ENCODE measurements around the gene CTNNA3.

Gene CTNNA3

GRCh38 chr10:66671562-66671961 is 1024.4 kb downstream of the CTNNA3 start:
- Histone ChIP-seq H3K27ac (ENCODE audit: insufficient read depth in 1 of 2, low read depth in 1 of 2, low read length in 2 of 2, poor library complexity in 1 of 2, severe bottlenecking in 2 of 2) (no peak overlapping the region), H3K9me3 (ENCODE audit: control extremely low read depth in 1 of 5, control insufficient read depth in 4 of 5, insufficient read depth in 2 of 5, low read depth in 1 of 5, low read length in 4 of 5) (no peaks in the 10 kb centered on the region), H3K36me3 (ENCODE audit: control insufficient read depth in 4 of 4, insufficient read depth in 4 of 4, low read length in 3 of 4) (no peaks in the 10 kb centered on the region), H3K4me3 (ENCODE audit: control insufficient read depth in 1 of 7, extremely low read depth in 1 of 7, insufficient read depth in 4 of 7, low read depth in 2 of 7, low read length in 6 of 7) (no peak overlapping the region), H3K27me3 (replicated peaks in 2 of 5; ENCODE audit: control insufficient read depth in 4 of 5, insufficient read depth in 5 of 5, low read length in 4 of 5) (no peaks in the 10 kb centered on the region), H3K4me1 (ENCODE audit: control extremely low read depth in 1 of 4, control insufficient read depth in 4 of 4, insufficient read depth in 4 of 4, low read length in 3 of 4) (no peaks in the 10 kb centered on the region)
- CTCF ChIA-PET: no interaction called here
- POLR2A ChIA-PET: no interaction called here
- no CpG with 5 or more reads among the region's 1 CpG for WGBS (ENCODE audit: insufficient coverage)
- no peak for DNase-seq

- no peak overlapping the region for H3K27ac ChIP-seq (ENCODE audit: insufficient read depth in 1 of 2, low read depth in 1 of 2, low read length in 2 of 2, poor library complexity in 1 of 2, severe bottlenecking in 2 of 2)
- no CpG with 5 or more reads among the region's 1 CpG for WGBS (ENCODE audit: insufficient coverage)
Observed at GRCh38 chr10:66671064-66671463, 1024.9 kb downstream of the CTNNA3 start.

GRCh38 chr10:66656499-66656898 is 1039.5 kb downstream of the CTNNA3 start:
- POLR2A ChIA-PET: no interaction called here
- DNase-seq: no peak
- CTCF ChIA-PET: no interaction called here
- no peaks in the 10 kb centered on the region for H3K4me1 ChIP-seq (ENCODE audit: control extremely low read depth in 1 of 4, control insufficient read depth in 4 of 4, insufficient read depth in 4 of 4, low read length in 3 of 4)
- no peak overlapping the region for H3K27ac ChIP-seq (ENCODE audit: insufficient read depth in 1 of 2, low read depth in 1 of 2, low read length in 2 of 2, poor library complexity in 1 of 2, severe bottlenecking in 2 of 2)
- H3K36me3 ChIP-seq (ENCODE audit: control insufficient read depth in 4 of 4, insufficient read depth in 4 of 4, low read length in 3 of 4): no peaks in the 10 kb centered on the region
- peaks cover 0 to 4% (median 2%) of the 10 kb centered on the region in 5 experiments for H3K9me3 ChIP-seq (ENCODE audit: control extremely low read depth in 1 of 5, control insufficient read depth in 4 of 5, insufficient read depth in 2 of 5, low read depth in 1 of 5, low read length in 4 of 5)
- no peak overlapping the region for H3K4me3 ChIP-seq (ENCODE audit: control insufficient read depth in 1 of 7, extremely low read depth in 1 of 7, insufficient read depth in 4 of 7, low read depth in 2 of 7, low read length in 6 of 7)
- no peaks in the 10 kb centered on the region for H3K27me3 ChIP-seq (replicated peaks in 2 of 5; ENCODE audit: control insufficient read depth in 4 of 5, insufficient read depth in 5 of 5, low read length in 4 of 5)

More at GRCh38 chr10:66671064-66671463, 1024.9 kb downstream of the CTNNA3 start:
- POLR2A ChIA-PET: no interaction called here
- H3K27me3 ChIP-seq (replicated peaks in 2 of 5; ENCODE audit: control insufficient read depth in 4 of 5, insufficient read depth in 5 of 5, low read length in 4 of 5): no peaks in the 10 kb centered on the region
- DNase-seq: no peak
- H3K9me3 ChIP-seq (ENCODE audit: control extremely low read depth in 1 of 5, control insufficient read depth in 4 of 5, insufficient read depth in 2 of 5, low read depth in 1 of 5, low read length in 4 of 5): no peaks in the 10 kb centered on the region
- CTCF ChIA-PET: no interaction called here
- no peaks in the 10 kb centered on the region for H3K4me1 ChIP-seq (ENCODE audit: control extremely low read depth in 1 of 4, control insufficient read depth in 4 of 4, insufficient read depth in 4 of 4, low read length in 3 of 4)
- H3K36me3 ChIP-seq (ENCODE audit: control insufficient read depth in 4 of 4, insufficient read depth in 4 of 4, low read length in 3 of 4): no peaks in the 10 kb centered on the region
- H3K4me3 ChIP-seq (ENCODE audit: control insufficient read depth in 1 of 7, extremely low read depth in 1 of 7, insufficient read depth in 4 of 7, low read depth in 2 of 7, low read length in 6 of 7): no peak overlapping the region

- WGBS (ENCODE audit: insufficient coverage): no CpG with 5 or more reads among the region's 1 CpG
- CTCF ChIA-PET: no interaction called here
Observed at GRCh38 chr10:66654861-66655260, 1041.1 kb downstream of the CTNNA3 start.

GRCh38 chr10:66651308-66652082 is 1044.5 kb downstream of the CTNNA3 start:
- H3K27ac ChIP-seq (ENCODE audit: insufficient read depth in 1 of 2, low read depth in 1 of 2, low read length in 2 of 2, poor library complexity in 1 of 2, severe bottlenecking in 2 of 2): no peak overlapping the region
- POLR2A ChIA-PET: no interaction called here
- H3K9me3 ChIP-seq (ENCODE audit: control extremely low read depth in 1 of 5, control insufficient read depth in 4 of 5, insufficient read depth in 2 of 5, low read depth in 1 of 5, low read length in 4 of 5): peaks cover 0 to 7% (median 4%) of the 10 kb centered on the region in 5 experiments
- H3K4me3 ChIP-seq (ENCODE audit: control insufficient read depth in 1 of 7, extremely low read depth in 1 of 7, insufficient read depth in 4 of 7, low read depth in 2 of 7, low read length in 6 of 7): no peak overlapping the region
- no peaks in the 10 kb centered on the region for H3K4me1 ChIP-seq (ENCODE audit: control extremely low read depth in 1 of 4, control insufficient read depth in 4 of 4, insufficient read depth in 4 of 4, low read length in 3 of 4)
- H3K36me3 ChIP-seq (ENCODE audit: control insufficient read depth in 4 of 4, insufficient read depth in 4 of 4, low read length in 3 of 4): no peaks in the 10 kb centered on the region
- 81% methylated on average over 18 of the region's 30 CpGs for WGBS (ENCODE audit: insufficient coverage)
- H3K27me3 ChIP-seq (replicated peaks in 2 of 5; ENCODE audit: control insufficient read depth in 4 of 5, insufficient read depth in 5 of 5, low read length in 4 of 5): no peaks in the 10 kb centered on the region
- no peak for DNase-seq
- CTCF ChIA-PET: no interaction called here

More at GRCh38 chr10:66654861-66655260, 1041.1 kb downstream of the CTNNA3 start:
- POLR2A ChIA-PET: no interaction called here
- H3K36me3 ChIP-seq (ENCODE audit: control insufficient read depth in 4 of 4, insufficient read depth in 4 of 4, low read length in 3 of 4): no peaks in the 10 kb centered on the region
- H3K4me3 ChIP-seq (ENCODE audit: control insufficient read depth in 1 of 7, extremely low read depth in 1 of 7, insufficient read depth in 4 of 7, low read depth in 2 of 7, low read length in 6 of 7): no peak overlapping the region
- no peak overlapping the region for H3K27ac ChIP-seq (ENCODE audit: insufficient read depth in 1 of 2, low read depth in 1 of 2, low read length in 2 of 2, poor library complexity in 1 of 2, severe bottlenecking in 2 of 2)
- DNase-seq: no peak
- peaks cover 0 to 4% (median 2%) of the 10 kb centered on the region in 5 experiments for H3K9me3 ChIP-seq (ENCODE audit: control extremely low read depth in 1 of 5, control insufficient read depth in 4 of 5, insufficient read depth in 2 of 5, low read depth in 1 of 5, low read length in 4 of 5)
- H3K4me1 ChIP-seq (ENCODE audit: control extremely low read depth in 1 of 4, control insufficient read depth in 4 of 4, insufficient read depth in 4 of 4, low read length in 3 of 4): no peaks in the 10 kb centered on the region
- H3K27me3 ChIP-seq (replicated peaks in 2 of 5; ENCODE audit: control insufficient read depth in 4 of 5, insufficient read depth in 5 of 5, low read length in 4 of 5): no peaks in the 10 kb centered on the region

- H3K27ac ChIP-seq (ENCODE audit: insufficient read depth in 1 of 2, low read depth in 1 of 2, low read length in 2 of 2, poor library complexity in 1 of 2, severe bottlenecking in 2 of 2): no peak overlapping the region
- CTCF ChIA-PET: no interaction called here
- no peaks in the 10 kb centered on the region for H3K27me3 ChIP-seq (replicated peaks in 2 of 5; ENCODE audit: control insufficient read depth in 4 of 5, insufficient read depth in 5 of 5, low read length in 4 of 5)
- peaks cover 0 to 7% (median 4%) of the 10 kb centered on the region in 5 experiments for H3K9me3 ChIP-seq (ENCODE audit: control extremely low read depth in 1 of 5, control insufficient read depth in 4 of 5, insufficient read depth in 2 of 5, low read depth in 1 of 5, low read length in 4 of 5)
- 92% methylated on average over 3 of the region's 3 CpGs for WGBS (ENCODE audit: insufficient coverage)
- H3K4me1 ChIP-seq (ENCODE audit: control extremely low read depth in 1 of 4, control insufficient read depth in 4 of 4, insufficient read depth in 4 of 4, low read length in 3 of 4): no peaks in the 10 kb centered on the region
- POLR2A ChIA-PET: no interaction called here
- no peak overlapping the region for H3K4me3 ChIP-seq (ENCODE audit: control insufficient read depth in 1 of 7, extremely low read depth in 1 of 7, insufficient read depth in 4 of 7, low read depth in 2 of 7, low read length in 6 of 7)
- H3K36me3 ChIP-seq (ENCODE audit: control insufficient read depth in 4 of 4, insufficient read depth in 4 of 4, low read length in 3 of 4): no peaks in the 10 kb centered on the region
- no peak for DNase-seq
Observed at GRCh38 chr10:66649626-66650025, 1046.4 kb downstream of the CTNNA3 start.

GRCh38 chr10:66642217-66642616 is 1053.8 kb downstream of the CTNNA3 start:
- H3K36me3 ChIP-seq (ENCODE audit: control insufficient read depth in 4 of 4, insufficient read depth in 4 of 4, low read length in 3 of 4): no peaks in the 10 kb centered on the region
- no peak overlapping the region for H3K27ac ChIP-seq (ENCODE audit: insufficient read depth in 1 of 2, low read depth in 1 of 2, low read length in 2 of 2, poor library complexity in 1 of 2, severe bottlenecking in 2 of 2)
- ChIA-PET CTCF (no interaction called here), POLR2A (no interaction called here)
- no peaks in the 10 kb centered on the region for H3K9me3 ChIP-seq (ENCODE audit: control extremely low read depth in 1 of 5, control insufficient read depth in 4 of 5, insufficient read depth in 2 of 5, low read depth in 1 of 5, low read length in 4 of 5)
- no peaks in the 10 kb centered on the region for H3K27me3 ChIP-seq (replicated peaks in 2 of 5; ENCODE audit: control insufficient read depth in 4 of 5, insufficient read depth in 5 of 5, low read length in 4 of 5)
- DNase-seq: no peak
- no peak overlapping the region for H3K4me3 ChIP-seq (ENCODE audit: control insufficient read depth in 1 of 7, extremely low read depth in 1 of 7, insufficient read depth in 4 of 7, low read depth in 2 of 7, low read length in 6 of 7)
- H3K4me1 ChIP-seq (ENCODE audit: control extremely low read depth in 1 of 4, control insufficient read depth in 4 of 4, insufficient read depth in 4 of 4, low read length in 3 of 4): no peaks in the 10 kb centered on the region
- WGBS (ENCODE audit: insufficient coverage): no CpG with 5 or more reads among the region's 1 CpG
